Activated naive CD4-positive, alpha-beta T cell treated with anti-CD3 and anti-CD28 coated beads, Interleukin-2, amount 50 U/mL, for 72 hours (primary cell): ENCODE data around the gene MXD1. TPM values are rescaled to one million over a fixed set of nuclear protein-coding genes. Genes with fewer than 3 reads are reported as not detected.

Experiments
- ATAC-seq, 2 donors: fragments of 150-1000 bp; cut with Tn5 transposase; 2 replicates each; pipeline ENCODE4 v1.10.0; 2021; ENCODE audit warnings: mild to moderate bottlenecking in 2 of 2, moderate library complexity in 2 of 2
- DNase-seq, 2 donors: peaks; one replicate each; pipeline ENCODE4 v3.0.0; 2021 to 2022; ENCODE audit warnings: low spot score in 2 of 2
- H3K27ac Mint-ChIP-seq, 2 donors: one replicate each; pipeline ENCODE4 v1.8.0; 2022; ENCODE audit warnings: mild to moderate bottlenecking in 2 of 2, mixed read lengths in 2 of 2
- H3K36me3 Mint-ChIP-seq, 2 donors: one replicate each; pipeline ENCODE4 v1.8.0; 2022; ENCODE audit warnings: mixed read lengths in 2 of 2
- H3K9me3 Mint-ChIP-seq, 2 donors: one replicate each; pipeline ENCODE4 v1.8.0; 2022; ENCODE audit warnings: mixed read lengths in 2 of 2
- total RNA-seq, 2 donors: library from RNA; stranded (reverse); gene quantifications; one replicate each; pipeline ENCODE4 v1.2.3, GENCODE V29; 2022

MXD1 gene
- total RNA-seq, 2 donors from 2014 or later = 14.5 to 20.7 TPM

- no peak overlapping the region for H3K27ac Mint-ChIP-seq
- no peaks in the 10 kb centered on the region for H3K9me3 Mint-ChIP-seq
- ATAC-seq = no peak
- no peak for DNase-seq
- no peaks in the 10 kb centered on the region for H3K36me3 Mint-ChIP-seq
Measured at GRCh38 chr2:69962986-69963730, 48.2 kb downstream of the MXD1 start.

GRCh38 chr2:69964353-69964841 is 49.5 kb downstream of the MXD1 start:
- DNase-seq = no peak
- H3K27ac Mint-ChIP-seq = no peak overlapping the region
- no peak for ATAC-seq
- no peaks in the 10 kb centered on the region for H3K9me3 Mint-ChIP-seq
- H3K36me3 Mint-ChIP-seq = no peaks in the 10 kb centered on the region

GRCh38 chr2:69965756-69966445 is 51.0 kb downstream of the MXD1 start:
- ATAC-seq (no peak), DNase-seq (no peak)
- H3K9me3 Mint-ChIP-seq = no peaks in the 10 kb centered on the region
- H3K36me3 Mint-ChIP-seq = no peaks in the 10 kb centered on the region
- no peak overlapping the region for H3K27ac Mint-ChIP-seq

- ATAC-seq (no peak), DNase-seq (no peak)
- H3K27ac Mint-ChIP-seq = peak overlapping the region in 1 of 2 donors; percentile 52
- H3K9me3 Mint-ChIP-seq = no peaks in the 10 kb centered on the region
- H3K36me3 Mint-ChIP-seq = no peaks in the 10 kb centered on the region
Measured at GRCh38 chr2:69966496-69966895, 51.6 kb downstream of the MXD1 start.

- DNase-seq = no peak
- no peaks in the 10 kb centered on the region for H3K36me3 Mint-ChIP-seq
- H3K9me3 Mint-ChIP-seq = no peaks in the 10 kb centered on the region
- ATAC-seq = no peak
- peak overlapping the region in 1 of 2 donors; percentile 13 for H3K27ac Mint-ChIP-seq
Measured at GRCh38 chr2:69968609-69969008, 53.7 kb downstream of the MXD1 start.

- H3K27ac Mint-ChIP-seq = peak overlapping the region; percentile 13 to 50
- ATAC-seq (no peak), DNase-seq (no peak)
- no peaks in the 10 kb centered on the region for H3K9me3 Mint-ChIP-seq
- no peaks in the 10 kb centered on the region for H3K36me3 Mint-ChIP-seq
Measured at GRCh38 chr2:69969126-69969983, 54.4 kb downstream of the MXD1 start.

GRCh38 chr2:69969991-69970390 is 55.1 kb downstream of the MXD1 start:
- Mint-ChIP-seq H3K9me3 (no peaks in the 10 kb centered on the region), H3K36me3 (no peaks in the 10 kb centered on the region), H3K27ac (peak overlapping the region; percentile 13 to 85)
- DNase-seq (no peak), ATAC-seq (no peak)

GRCh38 chr2:69972822-69973221 is 57.9 kb downstream of the MXD1 start:
- Mint-ChIP-seq H3K9me3 (peaks cover 0 to 6% of the 10 kb centered on the region in 2 donors), H3K27ac (peak overlapping the region in 1 of 2 donors; percentile 69), H3K36me3 (no peaks in the 10 kb centered on the region)
- no peak for ATAC-seq
- no peak for DNase-seq

GRCh38 chr2:69973335-69973735 is 58.4 kb downstream of the MXD1 start:
- no peak for ATAC-seq
- H3K36me3 Mint-ChIP-seq = no peaks in the 10 kb centered on the region
- DNase-seq = no peak
- no peak overlapping the region for H3K27ac Mint-ChIP-seq
- H3K9me3 Mint-ChIP-seq = peaks cover 0 to 6% of the 10 kb centered on the region in 2 donors

- no peak for ATAC-seq
- DNase-seq = no peak
- Mint-ChIP-seq H3K27ac (peak overlapping the region in 1 of 2 donors; percentile 44), H3K36me3 (no peaks in the 10 kb centered on the region), H3K9me3 (peaks cover 0 to 6% of the 10 kb centered on the region in 2 donors)
Measured at GRCh38 chr2:69975136-69975852, 60.4 kb downstream of the MXD1 start.

GRCh38 chr2:69975853-69976462 is 61.0 kb downstream of the MXD1 start:
- no peak for DNase-seq
- no peaks in the 10 kb centered on the region for H3K36me3 Mint-ChIP-seq
- H3K27ac Mint-ChIP-seq = peak overlapping the region in 1 of 2 donors; percentile 57
- H3K9me3 Mint-ChIP-seq = peaks cover 0 to 6% of the 10 kb centered on the region in 2 donors
- no peak for ATAC-seq

- peaks cover 0 to 6% of the 10 kb centered on the region in 2 donors for H3K9me3 Mint-ChIP-seq
- DNase-seq = no peak
- H3K36me3 Mint-ChIP-seq = no peaks in the 10 kb centered on the region
Measured at GRCh38 chr2:69977186-69977585, 62.3 kb downstream of the MXD1 start.

GRCh38 chr2:69977906-69978482 is 63.1 kb downstream of the MXD1 start:
- DNase-seq (no peak), ATAC-seq (no peak)
- no peaks in the 10 kb centered on the region for H3K36me3 Mint-ChIP-seq
- no peak overlapping the region for H3K27ac Mint-ChIP-seq
- peaks cover 0 to 6% of the 10 kb centered on the region in 2 donors for H3K9me3 Mint-ChIP-seq

More at GRCh38 chr2:69977186-69977585, 62.3 kb downstream of the MXD1 start:
- H3K27ac Mint-ChIP-seq = no peak overlapping the region
- no peak for ATAC-seq

- H3K36me3 Mint-ChIP-seq = no peaks in the 10 kb centered on the region
- DNase-seq (no peak), ATAC-seq (no peak)
- peak overlapping the region in 1 of 2 donors; percentile 36 for H3K27ac Mint-ChIP-seq
- peaks cover 0 to 6% of the 10 kb centered on the region in 2 donors for H3K9me3 Mint-ChIP-seq
Measured at GRCh38 chr2:69979902-69980807, 65.2 kb downstream of the MXD1 start.
